NCI-H82 treated with DMSO at 0.1 percent for 48 hours (cell line): ENCODE data around the gene GRIA1.

Experiments
- DNase-seq: peaks from one replicate; lab custom pipeline; 2025; ENCODE audit not compliant: unreplicated experiment; lab: John Stamatoyannopoulos, UW

Gene GRIA1

GRCh38 chr5:153490118-153491037, at the start of gene GRIA1:
Gene GRIA1, plus strand, starts transcription at chr5:153490670.
- peak; percentile 6 for DNase-seq

GRCh38 chr5:153445875-153446579, 44.4 kb upstream of the GRIA1 start:
- DNase-seq: peak; percentile 78

- DNase-seq: no peak
These were observed 42.9 kb upstream of the GRIA1 start for GRCh38 chr5:153447534-153447933.

GRCh38 chr5:153456354-153456753, 34.1 kb upstream of the GRIA1 start:
- DNase-seq: no peak

GRCh38 chr5:153456993-153457392, 33.5 kb upstream of the GRIA1 start:
- DNase-seq: no peak

GRCh38 chr5:153458268-153458667, 32.2 kb upstream of the GRIA1 start:
- DNase-seq: no peak

GRCh38 chr5:153459051-153459743, 31.3 kb upstream of the GRIA1 start:
- no peak for DNase-seq

- no peak for DNase-seq
These were observed 30.0 kb upstream of the GRIA1 start for GRCh38 chr5:153460421-153460820.

- no peak for DNase-seq
These were observed 29.1 kb upstream of the GRIA1 start for GRCh38 chr5:153461341-153461740.

- DNase-seq: no peak
These were observed 26.7 kb upstream of the GRIA1 start for GRCh38 chr5:153463806-153464205.

- DNase-seq: no peak
These were observed 22.9 kb upstream of the GRIA1 start for GRCh38 chr5:153467546-153467945.

GRCh38 chr5:153469423-153469822, 21.0 kb upstream of the GRIA1 start:
- DNase-seq: no peak

- peak; percentile 78 for DNase-seq
These were observed 19.7 kb upstream of the GRIA1 start for GRCh38 chr5:153470736-153471135.

GRCh38 chr5:153476767-153477166, 13.7 kb upstream of the GRIA1 start:
- no peak for DNase-seq

GRCh38 chr5:153480401-153480800, 10.1 kb upstream of the GRIA1 start:
- DNase-seq: no peak

GRCh38 chr5:153483482-153483881, 7.0 kb upstream of the GRIA1 start:
- no peak for DNase-seq

GRCh38 chr5:153485641-153486040, 4.8 kb upstream of the GRIA1 start:
- no peak for DNase-seq

- DNase-seq: no peak
These were observed 3.7 kb upstream of the GRIA1 start for GRCh38 chr5:153486771-153487170.

- no peak for DNase-seq
These were observed 859 bp upstream of the GRIA1 start for GRCh38 chr5:153489611-153490010.

GRCh38 chr5:153491038-153491744, 721 bp downstream of the GRIA1 start:
- DNase-seq: no peak

GRCh38 chr5:153491856-153492255, 1.4 kb downstream of the GRIA1 start:
- DNase-seq: no peak
